Coronary artery (tissue), 2 donors: ENCODE results near the gene MGAT3.
A peak's percentile ranks its signal among the peaks of the same experiment; 100 is the strongest.

Source experiments
- DNase-seq: peaks from one replicate; pipeline ENCODE4 v3.0.0-alpha.2; 2017; ENCODE audit warnings: low spot score
- H3K27ac ChIP-seq, 2 donors: fragments of 200-600 bp; sonication (generic); one replicate each; pipeline ENCODE4 v1.5.1; 2016 to 2019
- H3K4me3 ChIP-seq: fragments of 200-600 bp; sonication (generic); 2 replicates; pipeline ENCODE4 v1.5.1; 2016; ENCODE audit warnings: mild to moderate bottlenecking, moderate library complexity
- TF ChIP-seq, protein P1 (sequence below): fragments of 200-600 bp; sonication (generic); IDR thresholded peaks from one replicate; pipeline ENCODE4 v1.5.1; 2019; ENCODE audit warnings: antibody characterized with exemption

MGAT3 gene

DNA sequence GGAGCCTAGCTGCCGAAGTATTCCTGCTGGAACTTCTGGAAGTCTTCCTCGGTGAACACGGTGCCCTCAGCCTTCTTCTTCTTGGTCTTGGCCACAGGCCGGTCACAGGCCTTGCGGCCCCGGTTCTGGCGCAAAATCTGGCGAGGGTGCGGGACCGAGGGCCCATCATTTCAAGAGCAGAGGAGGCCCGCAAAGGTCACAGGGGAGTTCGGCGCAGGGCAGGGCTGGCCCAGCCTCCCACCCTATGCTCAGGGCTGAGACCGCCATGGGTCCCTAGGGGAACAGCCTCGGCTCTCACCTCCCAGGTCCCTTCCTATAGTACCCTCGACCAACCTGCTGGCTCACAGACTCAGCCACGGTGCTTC is 72.7 kb downstream of the MGAT3 start:
- TF ChIP-seq, protein P1, sequence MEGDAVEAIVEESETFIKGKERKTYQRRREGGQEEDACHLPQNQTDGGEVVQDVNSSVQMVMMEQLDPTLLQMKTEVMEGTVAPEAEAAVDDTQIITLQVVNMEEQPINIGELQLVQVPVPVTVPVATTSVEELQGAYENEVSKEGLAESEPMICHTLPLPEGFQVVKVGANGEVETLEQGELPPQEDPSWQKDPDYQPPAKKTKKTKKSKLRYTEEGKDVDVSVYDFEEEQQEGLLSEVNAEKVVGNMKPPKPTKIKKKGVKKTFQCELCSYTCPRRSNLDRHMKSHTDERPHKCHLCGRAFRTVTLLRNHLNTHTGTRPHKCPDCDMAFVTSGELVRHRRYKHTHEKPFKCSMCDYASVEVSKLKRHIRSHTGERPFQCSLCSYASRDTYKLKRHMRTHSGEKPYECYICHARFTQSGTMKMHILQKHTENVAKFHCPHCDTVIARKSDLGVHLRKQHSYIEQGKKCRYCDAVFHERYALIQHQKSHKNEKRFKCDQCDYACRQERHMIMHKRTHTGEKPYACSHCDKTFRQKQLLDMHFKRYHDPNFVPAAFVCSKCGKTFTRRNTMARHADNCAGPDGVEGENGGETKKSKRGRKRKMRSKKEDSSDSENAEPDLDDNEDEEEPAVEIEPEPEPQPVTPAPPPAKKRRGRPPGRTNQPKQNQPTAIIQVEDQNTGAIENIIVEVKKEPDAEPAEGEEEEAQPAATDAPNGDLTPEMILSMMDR: no peak
- Histone ChIP-seq H3K27ac (peak overlapping the region in 1 of 2 donors; percentile 46), H3K4me3 (peak overlapping the region; percentile 47)
- no peak for DNase-seq

DNA sequence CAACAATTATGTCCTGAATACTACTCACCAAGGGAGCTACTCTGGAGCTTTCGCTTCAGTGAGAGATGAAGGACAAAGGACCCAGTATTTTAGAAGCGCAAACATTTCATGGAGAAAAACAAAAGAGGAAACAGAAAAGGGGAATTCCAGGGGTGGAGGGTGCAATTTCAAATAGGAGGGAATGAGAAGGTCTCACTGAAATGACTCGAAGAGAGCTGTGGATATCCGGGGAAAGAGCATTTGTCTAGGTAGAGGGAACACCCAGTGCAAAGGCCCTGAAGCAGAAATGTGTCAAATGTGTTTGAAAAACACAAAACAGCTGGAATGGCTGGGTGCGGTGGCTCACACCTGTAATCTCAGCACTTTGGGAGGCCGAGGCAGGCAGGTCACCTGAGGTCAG is 73.3 kb downstream of the MGAT3 start:
- DNase-seq: no peak
- TF ChIP-seq, protein P1: no peak
- H3K4me3 ChIP-seq: no peak overlapping the region
- no peak overlapping the region for H3K27ac ChIP-seq

DNA sequence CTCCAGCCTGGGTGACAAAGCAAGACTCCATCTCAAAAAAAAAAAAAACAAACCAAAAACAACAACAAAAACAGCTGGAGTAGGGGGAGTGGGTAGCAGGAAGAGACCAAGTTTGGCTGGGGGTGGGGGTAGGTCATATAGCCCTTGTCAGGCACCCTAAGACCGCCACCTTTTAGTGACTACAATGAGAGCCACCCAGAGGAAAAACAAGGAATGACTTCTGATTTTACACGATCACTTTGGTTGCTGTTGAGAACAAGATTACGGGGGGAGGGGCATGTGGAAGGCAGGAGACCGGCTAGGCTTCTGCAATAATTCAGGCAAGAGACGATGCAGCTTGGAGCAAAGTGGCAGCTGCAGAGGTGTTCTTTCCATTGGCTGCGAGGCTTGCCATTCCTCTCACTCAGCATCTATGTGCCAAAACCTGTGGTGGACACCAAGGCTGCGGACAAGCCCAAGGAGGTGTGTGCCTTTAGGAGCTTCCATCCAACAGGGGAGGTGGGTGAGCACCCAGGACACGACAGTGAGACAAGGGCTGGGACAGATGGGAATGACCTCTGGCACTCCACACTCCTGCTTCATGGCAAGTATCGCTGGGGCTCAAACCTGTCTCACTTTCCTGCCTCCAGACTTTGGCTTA is 74.0 kb downstream of the MGAT3 start:
- H3K4me3 ChIP-seq: peak overlapping the region; percentile 97
- no peak overlapping the region for H3K27ac ChIP-seq
- TF ChIP-seq, protein P1: no peak
- no peak for DNase-seq

DNA sequence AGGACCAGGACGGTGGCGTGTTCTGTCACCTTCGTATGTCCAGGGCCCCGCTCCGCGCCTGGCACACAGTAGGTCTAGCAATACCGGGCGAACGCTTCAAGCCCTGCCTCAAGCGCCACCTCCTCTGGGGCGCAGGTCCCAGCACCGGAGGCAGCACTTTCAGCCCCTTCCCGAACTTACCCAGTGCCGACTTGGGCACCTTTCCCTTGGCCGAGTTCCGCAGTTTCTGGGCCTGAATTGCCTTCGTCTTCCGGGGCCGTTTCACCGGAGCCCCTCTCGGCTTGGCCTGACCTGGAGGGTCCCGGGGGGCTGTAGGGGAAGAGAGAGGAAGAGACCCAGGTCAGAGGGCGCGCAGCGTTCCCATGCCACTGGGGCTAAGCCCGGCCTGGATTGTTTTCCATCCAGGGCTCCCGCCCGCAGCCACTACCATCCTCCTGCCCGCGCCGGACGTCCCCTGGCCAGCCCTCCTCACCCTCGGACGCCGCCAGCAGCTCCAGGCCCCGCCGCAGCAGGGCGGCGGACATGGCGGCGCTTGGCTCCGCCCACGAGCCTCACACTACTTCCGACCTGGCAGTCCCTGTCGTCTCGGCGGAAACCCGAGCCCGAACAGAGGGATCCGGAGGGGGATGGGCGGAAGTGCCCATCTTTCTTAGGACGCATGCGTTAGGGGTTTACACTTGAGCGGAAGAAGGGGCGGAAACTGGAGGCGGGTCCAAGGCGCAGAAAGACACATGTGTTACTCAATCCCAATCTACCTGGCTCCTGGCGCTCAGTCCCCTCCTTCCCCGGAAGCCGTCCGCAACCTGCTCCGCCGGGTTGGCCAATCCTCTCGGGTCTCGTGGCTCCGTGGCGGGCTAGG is 75.6 kb downstream of the MGAT3 start, which contains the start of gene RPS19BP1:
Gene RPS19BP1 (minus strand): TSS at position 534 of the 859 bp plus-strand sequence. CDS start 10 bp downstream, at position 524.
- Histone ChIP-seq H3K4me3 (peak within 1 kb of the TSS; percentile 97), H3K27ac (peak within 1 kb of the TSS; percentile 81 to 92)
- TF ChIP-seq, protein P1: no peak
- DNase-seq: peak; percentile 99

DNA sequence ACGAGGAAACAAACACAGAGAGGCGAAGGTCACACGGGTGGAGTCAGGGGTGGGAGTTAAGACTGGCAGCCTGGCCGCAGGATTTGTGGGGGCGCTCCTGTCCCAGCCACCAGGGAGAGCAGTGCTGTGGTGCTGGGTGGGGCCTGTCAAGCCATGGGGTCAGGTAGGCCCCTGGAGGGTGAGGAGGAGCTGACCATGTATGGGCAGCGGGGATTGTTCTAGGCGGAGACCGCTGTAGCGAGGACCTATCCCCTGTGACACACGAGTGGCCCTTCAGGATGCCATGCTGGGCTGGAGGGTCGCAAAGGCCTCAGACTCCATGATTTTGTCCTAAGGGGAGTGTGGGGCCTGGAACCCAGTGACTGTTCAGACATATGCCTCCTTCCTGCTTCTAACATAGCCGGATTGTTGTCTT is 77.3 kb downstream of the MGAT3 start:
- TF ChIP-seq, protein P1: no peak
- Histone ChIP-seq H3K27ac (peak overlapping the region in 1 of 2 donors; percentile 35), H3K4me3 (no peak overlapping the region)
- DNase-seq: no peak

DNA sequence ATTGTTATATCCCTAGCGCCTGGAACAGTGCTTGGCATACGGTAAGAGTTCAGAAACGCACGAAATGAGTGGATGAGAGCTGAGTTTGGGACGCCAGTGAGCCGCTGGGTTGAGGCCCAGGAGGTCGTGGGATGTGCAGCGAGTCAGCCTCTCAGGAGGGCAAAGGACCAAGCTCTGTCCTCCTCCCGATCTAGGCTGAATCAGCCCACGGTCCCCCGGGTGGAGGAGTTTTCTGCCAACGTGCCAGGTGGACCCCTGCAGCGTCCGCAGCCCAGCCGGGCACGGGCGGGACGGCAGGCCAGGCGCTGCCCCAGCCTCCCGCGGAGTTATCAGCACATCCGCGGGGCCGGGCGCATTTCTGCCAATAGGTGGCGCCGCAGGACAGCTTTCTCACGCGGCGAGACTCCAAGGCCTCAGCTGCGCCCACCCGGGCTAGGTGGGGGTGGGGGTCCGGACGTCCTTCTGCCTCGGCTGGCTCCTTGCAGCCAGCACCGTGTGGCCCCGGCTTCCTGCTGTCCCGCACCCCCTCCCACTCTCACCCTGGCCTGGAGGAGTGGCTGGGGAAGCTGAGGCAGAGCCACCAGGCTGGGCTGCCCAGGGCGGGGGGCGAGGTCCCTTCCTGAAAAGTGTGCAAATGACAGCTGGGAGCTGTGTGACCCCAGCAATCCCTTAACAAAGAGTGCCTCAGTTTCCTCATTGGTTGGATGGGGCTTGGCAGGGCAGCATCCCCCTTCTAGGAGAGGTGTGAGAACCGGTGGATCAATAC is 78.0 kb downstream of the MGAT3 start:
- peak overlapping the region; percentile 39 for H3K4me3 ChIP-seq
- DNase-seq: no peak
- TF ChIP-seq, protein P1: peak; percentile 96

More for the DNA sequence above, 78.0 kb downstream of the MGAT3 start:
- H3K27ac ChIP-seq: peak overlapping the region in 1 of 2 donors; percentile 35
